NCI-H2227 (cell line): ENCODE data around the gene NPIPA1.
"Not testable (repeated sequence)": the region's sequence is repeated elsewhere in the genome, so short reads cannot be mapped to it uniquely, and the experiment has no call there.

ENCODE experiments used
- DNase-seq: peaks from one replicate; lab custom pipeline; 2025; ENCODE audit not compliant: unreplicated experiment; lab: John Stamatoyannopoulos, UW

Gene NPIPA1

GRCh38 chr16:14975418-14976194, 38.4 kb downstream of the NPIPA1 start:
- not testable (repeated sequence) for DNase-seq

DNA sequence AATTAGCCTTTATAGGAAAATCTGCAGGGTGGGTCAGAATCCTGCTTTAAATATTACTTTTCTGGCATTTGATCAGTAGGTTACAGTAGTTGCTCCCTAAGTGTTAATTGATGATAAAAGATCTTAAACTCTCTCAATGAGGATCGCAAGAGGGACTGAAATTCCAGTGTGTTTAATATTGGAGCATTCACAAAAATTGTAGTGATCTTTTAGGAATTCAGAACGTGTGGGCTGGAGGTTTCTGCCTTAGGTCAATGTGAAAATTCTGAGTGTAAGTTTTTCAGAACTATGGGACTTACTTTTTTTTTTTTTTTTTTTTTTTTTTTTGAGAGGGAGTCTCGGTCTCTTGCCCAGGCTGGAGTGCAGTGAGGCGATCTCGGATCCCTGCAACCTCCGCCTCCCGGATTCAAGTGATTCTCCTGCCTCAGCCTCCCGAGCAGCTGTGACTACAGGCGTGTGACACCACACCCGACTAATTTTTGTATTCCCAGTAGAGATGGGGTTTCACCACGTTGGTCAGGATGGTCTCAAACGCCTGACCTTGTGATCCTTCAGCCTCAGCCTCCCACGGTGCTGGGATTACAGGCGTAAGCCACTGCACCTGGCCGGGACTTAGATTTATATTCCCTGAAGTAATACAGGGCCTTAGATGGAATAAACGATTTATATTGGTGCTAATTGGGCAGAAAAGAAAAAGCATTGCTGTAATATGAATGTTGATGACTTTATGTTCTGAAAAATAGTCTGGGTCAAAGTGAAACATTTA, 39.9 kb downstream of the NPIPA1 start:
- not testable (repeated sequence) for DNase-seq

GRCh38 chr16:14978281-14978680, 41.0 kb downstream of the NPIPA1 start:
- not testable (repeated sequence) for DNase-seq

- DNase-seq = not testable (repeated sequence)
Measured at GRCh38 chr16:14978908-14979307, 41.7 kb downstream of the NPIPA1 start.

- not testable (repeated sequence) for DNase-seq
Measured at GRCh38 chr16:14981234-14981633, 44.0 kb downstream of the NPIPA1 start.

DNA sequence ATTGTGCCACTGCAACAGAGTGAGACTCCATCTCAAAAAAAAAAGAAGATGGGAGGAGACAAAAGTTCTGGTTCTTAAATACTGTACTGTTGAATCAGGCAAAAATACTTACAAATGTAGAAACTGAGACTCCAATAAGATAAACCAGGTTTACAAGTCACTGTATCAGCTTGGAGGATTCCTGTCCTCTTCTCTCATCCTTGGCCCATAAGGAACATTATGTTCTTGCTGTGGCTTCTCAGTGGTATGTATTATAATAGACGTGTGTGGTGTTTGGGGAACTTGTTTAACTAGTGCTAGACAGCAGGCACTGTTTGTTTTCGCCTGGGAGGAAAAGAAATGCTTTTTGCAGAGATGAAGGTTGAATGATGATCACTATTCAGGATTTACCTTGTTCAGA, 45.3 kb downstream of the NPIPA1 start:
- DNase-seq = not testable (repeated sequence)

GRCh38 chr16:14988092-14988491, 50.8 kb downstream of the NPIPA1 start:
- DNase-seq = not testable (repeated sequence)

DNA sequence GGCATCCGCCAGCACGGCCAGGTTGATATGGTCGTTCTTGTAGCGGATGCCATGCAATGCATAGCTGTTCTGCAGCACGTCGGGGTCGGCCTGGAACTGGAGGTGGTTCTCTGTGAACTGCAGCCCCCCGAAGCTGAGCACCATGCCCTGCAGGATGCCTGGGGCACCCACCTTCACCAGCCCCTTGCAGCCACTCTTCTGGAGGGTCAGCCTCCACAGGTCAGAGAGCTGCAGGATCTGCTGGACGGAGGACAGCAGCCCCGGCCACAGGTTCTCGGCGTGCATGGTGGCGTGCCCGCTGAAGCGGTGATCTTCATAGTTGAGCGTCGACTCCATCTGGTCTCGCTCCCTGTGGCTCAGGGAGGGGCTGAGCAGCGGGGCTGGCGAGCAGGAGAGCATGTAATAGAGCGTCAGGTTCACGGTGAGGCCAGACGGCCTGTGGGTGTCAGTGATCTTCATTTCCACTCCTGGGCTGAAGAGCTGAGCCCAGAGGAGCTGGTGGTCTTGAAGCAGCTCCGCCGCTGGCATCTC, 51.5 kb downstream of the NPIPA1 start:
- DNase-seq = not testable (repeated sequence)

DNA sequence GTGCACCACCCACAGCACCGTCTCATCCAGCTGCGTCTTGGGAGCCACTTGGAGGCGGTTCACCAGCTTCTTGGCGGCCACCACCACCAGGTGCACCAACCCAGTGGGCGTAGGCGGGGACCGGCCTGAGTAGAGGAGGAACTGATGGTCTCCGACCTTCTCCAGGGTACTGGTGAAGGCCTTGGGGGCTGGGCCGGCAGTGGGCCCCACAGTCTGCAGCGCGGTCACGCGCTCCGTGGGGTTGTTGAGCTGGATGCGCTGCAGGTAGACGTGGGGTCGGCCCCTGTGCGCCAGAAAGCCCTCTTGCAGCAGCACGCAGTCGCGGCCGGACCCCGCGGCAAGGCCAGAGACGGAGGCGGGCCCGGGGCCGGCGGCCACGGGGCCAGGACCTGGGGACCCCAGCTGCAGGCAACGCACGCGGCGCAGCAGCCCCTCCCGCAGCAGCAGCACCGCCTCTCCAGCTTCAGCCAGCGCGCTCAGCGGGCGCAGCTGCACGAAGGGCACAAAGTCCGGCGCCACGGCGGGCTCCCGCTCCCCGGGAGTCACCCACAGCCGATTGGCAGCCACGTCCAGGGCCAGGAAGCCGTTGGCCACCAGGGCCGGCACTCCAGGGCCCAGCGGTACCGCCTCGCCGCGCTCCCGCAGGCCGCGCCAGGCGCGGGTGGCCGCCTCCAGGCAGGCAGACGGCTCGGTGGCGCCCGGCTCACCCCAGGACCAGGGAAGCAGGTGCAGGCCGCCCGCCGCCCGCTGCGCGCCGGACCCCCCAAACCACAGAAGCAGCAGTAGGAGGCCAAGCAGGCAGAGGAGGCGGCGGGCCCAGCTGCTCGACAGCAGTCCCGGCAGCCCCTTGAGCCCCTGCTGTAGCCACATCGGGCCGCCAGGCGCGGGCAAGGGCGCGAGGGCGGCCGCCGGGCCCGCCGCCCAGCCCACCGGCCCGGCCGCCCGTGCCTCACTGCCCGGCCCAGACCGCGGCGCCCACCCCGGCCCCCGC, 52.3 kb downstream of the NPIPA1 start:
- not testable (repeated sequence) for DNase-seq

DNA sequence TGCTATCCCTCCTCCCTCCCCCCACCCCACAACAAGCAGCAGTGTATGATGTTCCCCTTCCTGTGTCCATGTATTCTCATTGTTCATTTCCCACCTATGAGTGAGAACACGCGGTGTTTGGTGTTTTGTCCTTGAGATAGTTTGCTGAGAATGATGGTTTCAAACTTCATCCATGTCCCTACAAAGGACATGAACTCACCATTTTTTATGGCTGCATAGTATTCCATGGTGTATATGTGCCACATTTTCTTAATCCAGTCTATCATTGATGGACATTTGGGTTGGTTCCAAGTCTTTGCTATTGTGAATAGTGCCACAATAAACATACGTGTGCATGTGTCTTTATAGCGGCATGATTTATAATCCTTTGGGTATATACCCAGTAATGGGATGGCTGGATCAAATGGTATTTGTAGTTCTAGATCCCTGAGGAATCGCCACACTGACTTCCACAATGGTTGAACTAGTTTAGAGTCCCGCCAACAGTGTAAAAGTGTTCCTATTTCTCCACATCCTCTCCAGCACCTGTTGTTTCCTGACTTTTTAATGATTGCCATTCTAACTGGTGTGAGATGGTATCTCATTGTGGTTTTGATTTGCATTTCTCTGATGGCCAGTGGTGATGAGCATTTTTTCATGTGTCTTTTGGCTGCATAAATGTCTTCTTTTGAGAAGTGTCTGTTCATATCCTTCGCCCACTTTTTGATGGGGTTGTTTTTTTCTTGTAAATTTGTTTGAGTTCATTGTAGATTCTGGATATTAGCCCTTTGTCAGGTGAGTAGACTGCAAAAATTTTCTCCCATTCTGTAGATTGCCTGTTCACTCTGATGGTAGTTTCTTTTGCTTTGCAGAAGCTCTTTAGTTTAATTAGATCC, 56.3 kb downstream of the NPIPA1 start:
- DNase-seq = not testable (repeated sequence)

GRCh38 chr16:14996702-14997101, 59.5 kb downstream of the NPIPA1 start:
- DNase-seq = not testable (repeated sequence)

GRCh38 chr16:14998300-14998699, 61.1 kb downstream of the NPIPA1 start:
- DNase-seq = not testable (repeated sequence)

DNA sequence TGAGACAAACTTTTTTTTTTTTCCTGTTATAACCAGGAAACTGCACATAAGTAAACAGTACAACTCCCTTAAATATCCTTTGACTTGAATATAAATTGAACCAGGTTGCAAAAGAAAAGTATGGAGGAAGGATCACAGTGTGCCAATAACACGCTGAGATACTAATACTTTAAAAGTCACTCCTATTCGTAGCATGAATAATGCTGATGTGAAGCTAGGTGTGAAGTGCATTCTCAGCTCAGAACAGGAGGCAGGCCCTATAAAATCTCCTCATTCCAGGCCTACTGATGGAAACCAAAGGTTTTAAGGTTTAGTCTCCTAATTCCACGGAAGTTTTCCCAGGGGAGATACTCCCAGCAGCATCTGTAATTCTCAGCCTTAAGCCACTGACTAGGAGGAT, 62.6 kb downstream of the NPIPA1 start:
- not testable (repeated sequence) for DNase-seq
